ENCODE measurements around the gene HMGN3. TPM values are rescaled to one million over a fixed set of nuclear protein-coding genes. Genes with fewer than 3 reads are reported as not detected.

The HMGN3 gene
- total and polyA plus RNA-seq, 2 of the 13 experiments (the other 11 are each of a cell fraction or from before 2014, with no cell fraction given) = 67.9 to 145 TPM

GRCh38 chr6:79170959-79171358 lies 63.5 kb downstream of the HMGN3 start:
- Histone ChIP-seq H3K27ac (ENCODE audit: extremely low read length, insufficient read depth, low read length) (no peak overlapping the region), H2AFZ (ENCODE audit: low read length) (no peak overlapping the region), H3K79me2 (ENCODE audit: insufficient read depth, low read length) (no peaks in the 10 kb centered on the region), H4K20me1 (ENCODE audit: insufficient read depth, low read length) (no peaks in the 10 kb centered on the region), H3K9me3 (ENCODE audit: low read length) (no peaks in the 10 kb centered on the region), H3K4me3 (replicated peaks in 1 of 3; ENCODE audit: insufficient read depth in 1 of 3, low read depth in 2 of 3, low read length in 3 of 3) (no peak overlapping the region), H3K9ac (ENCODE audit: insufficient read depth, low read depth, low read length) (no peak overlapping the region), H3K4me1 (ENCODE audit: insufficient read depth, low read length) (no peaks in the 10 kb centered on the region), H3K27me3 (ENCODE audit: control insufficient read depth in 1 of 2, insufficient read depth in 2 of 2, low read length in 2 of 2) (no peaks in the 10 kb centered on the region), H3K4me2 (ENCODE audit: low read depth, low read length) (no peak overlapping the region), H3K36me3 (replicated peaks in 1 of 2; ENCODE audit: control insufficient read depth in 1 of 2, insufficient read depth in 2 of 2, low read length in 2 of 2) (no peaks in the 10 kb centered on the region)
- ATAC-seq (no peak), FAIRE-seq (no peak), DNase-seq (ENCODE audit: low spot score) (no peak)
- no TSS peak for BruUV-seq (replicated peaks)
- intact Hi-C loops (cut with micrococcal nuclease; ENCODE audit: unreplicated experiment) (no loop called here), in situ Hi-C loops (cut with HindIII; ENCODE audit: extremely low pct_ligation_motif_present, low pct_unique_long_range_greater_than_20kb) (no loop called here)
- TF ChIP-seq MTA3 (CRISPR knock-in tag; IDR thresholded peaks at IDR 0.05) (no peak), ZC3H4 (CRISPR knock-in tag; IDR thresholded peaks at IDR 0.05; ENCODE audit: borderline replicate concordance) (no peak), ZNF746 (CRISPR knock-in tag; IDR thresholded peaks at IDR 0.05) (no peak), LCORL (IDR thresholded peaks at IDR 0.05) (no peak), LCORL (CRISPR knock-in tag; IDR thresholded peaks at IDR 0.05) (no peak), ZNF780A (CRISPR knock-in tag; IDR thresholded peaks at IDR 0.05) (no peak), SNAPC4 (CRISPR knock-in tag; IDR thresholded peaks at IDR 0.05) (no peak), SUZ12 (IDR thresholded peaks at IDR 0.05; ENCODE audit: low read depth, low read length) (no peak), FOXP4 (CRISPR knock-in tag; IDR thresholded peaks at IDR 0.05) (no peak), BATF2 (CRISPR knock-in tag; IDR thresholded peaks at IDR 0.05) (no peak), KDM5A (IDR thresholded peaks at IDR 0.05; ENCODE audit: borderline replicate concordance, low read length) (no peak), SMAD3 (CRISPR knock-in tag; IDR thresholded peaks at IDR 0.05) (no peak), HMGA1 (CRISPR knock-in tag; conservative IDR thresholded peaks at IDR 0.05) (no peak), MIER3 (CRISPR knock-in tag; IDR thresholded peaks at IDR 0.05; ENCODE audit: borderline replicate concordance) (no peak), AGO1 (IDR thresholded peaks at IDR 0.05; ENCODE audit: low read depth, low read length, poor library complexity, severe bottlenecking) (no peak), ZBTB44 (CRISPR knock-in tag; IDR thresholded peaks at IDR 0.05) (no peak), ZNF629 (CRISPR knock-in tag; conservative IDR thresholded peaks at IDR 0.05) (no peak)
- POLR2A ChIA-PET = no interaction called here
- CTCF ChIA-PET (ENCODE audit: low intra/inter-chr PET ratio, low total read pairs) = no interaction called here
- WGBS (ENCODE audit: low lambda C conversion rate) = 43% methylated on average over 3 of the region's 3 CpGs

All from HepG2 (cell line).